HG03378 (cell line): Measurements from ENCODE around the gene GPSM1.

Source experiments
- ATAC-seq: cut with Tn5 transposase; IDR thresholded peaks from one replicate; pipeline ENCODE4 v1.9.1; 2021; ENCODE audit warnings: mild to moderate bottlenecking, moderate library complexity; ENCODE audit not compliant: unreplicated experiment

The GPSM1 gene

GRCh38 chr9:136372561-136373299, 45.4 kb downstream of the GPSM1 start:
- no peak for ATAC-seq

- ATAC-seq, result no peak
Measured at GRCh38 chr9:136373300-136374182, 46.2 kb downstream of the GPSM1 start, which contains the start of gene CARD9. TSS of gene CARD9 (minus strand) at chr9:136373669. CDS start at chr9:136372078, 1,591 bp downstream.

- no peak for ATAC-seq
Measured at GRCh38 chr9:136374183-136374575, 46.8 kb downstream of the GPSM1 start.

GRCh38 chr9:136375096-136375495, 47.8 kb downstream of the GPSM1 start:
- no peak for ATAC-seq

- ATAC-seq, result no peak
Measured at GRCh38 chr9:136376457-136376856, 49.1 kb downstream of the GPSM1 start.

- no peak for ATAC-seq
Measured at GRCh38 chr9:136377341-136378169, 50.2 kb downstream of the GPSM1 start.

GRCh38 chr9:136378170-136379002, 51.0 kb downstream of the GPSM1 start:
- ATAC-seq, result no peak

GRCh38 chr9:136379003-136379287, 51.6 kb downstream of the GPSM1 start:
- ATAC-seq, result no peak

- ATAC-seq, result no peak
Measured at GRCh38 chr9:136379401-136379800, 52.1 kb downstream of the GPSM1 start.

GRCh38 chr9:136379891-136380290, 52.6 kb downstream of the GPSM1 start:
- ATAC-seq, result no peak

- no peak for ATAC-seq
Measured at GRCh38 chr9:136380381-136380780, 53.0 kb downstream of the GPSM1 start.

- ATAC-seq, result no peak
Measured at GRCh38 chr9:136381311-136381710, 54.0 kb downstream of the GPSM1 start.

- no peak for ATAC-seq
Measured at GRCh38 chr9:136381966-136382513, 54.7 kb downstream of the GPSM1 start.

GRCh38 chr9:136383436-136383835, 56.1 kb downstream of the GPSM1 start:
- no peak for ATAC-seq

GRCh38 chr9:136385015-136385414, 57.7 kb downstream of the GPSM1 start:
- ATAC-seq, result no peak

- no peak for ATAC-seq
Measured at GRCh38 chr9:136386018-136386417, 58.7 kb downstream of the GPSM1 start.

- ATAC-seq, result no peak
Measured at GRCh38 chr9:136387217-136387616, 59.9 kb downstream of the GPSM1 start.

- ATAC-seq, result no peak
Measured at GRCh38 chr9:136389396-136389795, 62.1 kb downstream of the GPSM1 start.

- no peak for ATAC-seq
Measured at GRCh38 chr9:136391737-136392537, 64.6 kb downstream of the GPSM1 start.
